Fibroblast of upper back skin (primary cell): Measurements from ENCODE around the gene NCAPH2.

ENCODE experiments used
- DNase-seq: peaks from one replicate; pipeline ENCODE4 v3.0.0-alpha.2; 2013

Gene NCAPH2

GRCh38 chr22:50550395-50550794 is 42.4 kb downstream of the NCAPH2 start:
- no peak for DNase-seq

DNA sequence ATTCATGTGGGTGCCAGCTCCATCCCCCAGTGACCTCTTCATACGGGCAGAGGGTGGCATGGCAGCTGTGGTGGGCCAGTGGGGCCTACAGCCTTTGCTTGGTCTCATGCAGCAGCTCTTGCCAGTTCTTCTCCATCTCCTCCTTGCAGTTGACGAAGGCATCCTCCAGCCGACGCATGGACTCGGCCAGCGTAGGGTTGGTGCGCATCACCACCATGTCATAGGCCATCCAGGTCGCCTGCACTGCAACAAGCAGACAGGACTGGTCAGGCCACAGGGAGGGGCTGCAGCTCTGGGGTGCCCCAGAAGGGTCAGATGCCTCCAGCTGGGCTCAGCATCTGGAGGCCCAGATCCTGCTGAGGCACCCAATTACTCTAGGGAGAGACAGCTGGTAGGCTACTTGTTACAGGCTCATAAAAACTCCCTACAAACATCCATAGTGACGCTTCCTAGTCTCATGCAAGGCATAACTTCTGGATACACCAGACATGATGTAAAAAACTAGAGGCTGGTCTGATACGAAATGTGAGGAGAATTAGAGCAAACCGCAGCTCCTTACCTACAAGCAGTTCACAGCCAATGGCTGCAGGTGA is 43.2 kb downstream of the NCAPH2 start:
- no peak for DNase-seq

DNA sequence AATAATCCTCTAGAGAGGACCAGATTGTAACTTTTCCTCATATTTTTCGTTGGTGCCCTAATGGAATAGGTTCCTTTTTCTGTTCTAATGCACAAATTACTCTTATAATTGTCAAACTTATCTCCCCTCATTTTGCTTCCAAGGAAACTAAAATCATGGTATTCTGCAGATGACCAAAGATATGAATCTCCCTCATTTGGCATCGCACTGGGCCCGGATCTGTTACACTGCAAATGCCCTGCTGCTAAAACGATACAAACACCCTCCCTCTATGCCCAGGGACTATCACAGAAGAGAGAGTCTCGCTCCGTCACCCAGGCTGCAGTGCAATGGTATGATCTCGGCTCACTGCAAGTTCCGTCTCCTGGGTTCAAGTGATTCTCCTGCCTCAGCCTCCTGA is 45.3 kb downstream of the NCAPH2 start:
- DNase-seq, result no peak

DNA sequence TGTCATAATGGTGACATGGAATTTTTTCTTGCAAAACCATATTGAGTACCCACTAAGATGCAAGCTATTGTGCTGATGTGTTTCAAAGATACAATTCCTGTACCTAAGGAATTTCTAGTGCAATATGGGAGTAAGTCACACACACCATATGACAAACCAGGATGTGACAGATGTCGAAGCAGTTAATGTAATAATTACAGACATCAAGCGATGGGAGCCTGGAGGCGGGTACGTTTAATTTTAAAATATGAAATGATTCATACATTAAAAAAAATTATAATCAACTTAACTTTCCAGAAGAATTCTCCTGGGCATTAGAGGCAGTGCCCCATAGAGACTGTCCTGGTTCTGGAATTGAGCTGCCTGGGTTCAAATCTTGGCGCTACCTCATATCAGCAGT is 48.7 kb downstream of the NCAPH2 start:
- DNase-seq, result no peak

GRCh38 chr22:50560034-50560433 is 52.0 kb downstream of the NCAPH2 start:
- no peak for DNase-seq

DNA sequence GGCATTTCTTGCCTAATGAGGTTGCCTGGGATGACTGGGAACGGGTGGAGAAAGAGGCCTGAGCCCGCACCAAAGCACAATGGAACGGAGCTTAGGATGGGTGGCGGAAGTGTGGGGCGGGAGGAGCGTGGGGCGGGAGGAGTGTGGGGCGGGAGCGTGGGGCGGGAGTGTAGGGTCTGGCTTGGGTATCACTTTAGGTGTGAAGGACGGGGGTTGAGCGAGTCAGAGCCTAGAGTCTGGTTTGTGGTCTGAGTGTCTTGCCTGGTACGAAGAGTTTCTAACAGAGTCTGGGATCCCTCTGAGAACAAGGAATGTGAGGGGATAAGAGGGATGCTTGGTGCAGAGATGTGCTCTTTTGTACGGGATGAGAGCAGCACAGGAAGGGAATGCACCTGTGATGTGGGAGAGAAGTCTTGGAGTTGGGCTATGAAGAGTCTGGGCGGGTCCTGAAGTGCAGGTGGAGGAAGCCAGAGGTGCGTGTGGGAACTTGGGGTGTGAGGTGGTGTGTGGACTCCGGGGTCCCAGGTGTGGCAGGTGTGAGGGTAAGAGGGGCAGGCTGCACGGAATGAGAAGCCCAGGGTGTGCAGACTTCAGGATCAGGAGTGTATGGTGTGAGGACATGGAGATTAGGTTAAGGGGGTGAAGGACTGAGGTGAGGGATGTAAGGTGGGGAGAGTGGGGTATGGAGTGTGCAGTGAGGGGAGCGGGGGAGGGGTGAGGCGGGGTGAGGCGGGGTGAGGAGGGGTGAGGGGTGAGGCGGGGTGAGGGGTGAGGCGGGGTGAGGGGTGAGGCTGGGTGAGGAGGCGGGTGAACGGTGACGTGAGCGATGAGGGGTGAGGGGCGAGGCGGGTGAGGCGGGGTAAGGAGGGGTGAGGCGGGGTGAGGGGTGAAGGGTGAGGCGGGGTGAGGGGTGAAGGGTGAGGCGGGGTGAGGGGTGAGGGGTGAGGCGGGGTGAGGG is 53.7 kb downstream of the NCAPH2 start:
- DNase-seq, result no peak

DNA sequence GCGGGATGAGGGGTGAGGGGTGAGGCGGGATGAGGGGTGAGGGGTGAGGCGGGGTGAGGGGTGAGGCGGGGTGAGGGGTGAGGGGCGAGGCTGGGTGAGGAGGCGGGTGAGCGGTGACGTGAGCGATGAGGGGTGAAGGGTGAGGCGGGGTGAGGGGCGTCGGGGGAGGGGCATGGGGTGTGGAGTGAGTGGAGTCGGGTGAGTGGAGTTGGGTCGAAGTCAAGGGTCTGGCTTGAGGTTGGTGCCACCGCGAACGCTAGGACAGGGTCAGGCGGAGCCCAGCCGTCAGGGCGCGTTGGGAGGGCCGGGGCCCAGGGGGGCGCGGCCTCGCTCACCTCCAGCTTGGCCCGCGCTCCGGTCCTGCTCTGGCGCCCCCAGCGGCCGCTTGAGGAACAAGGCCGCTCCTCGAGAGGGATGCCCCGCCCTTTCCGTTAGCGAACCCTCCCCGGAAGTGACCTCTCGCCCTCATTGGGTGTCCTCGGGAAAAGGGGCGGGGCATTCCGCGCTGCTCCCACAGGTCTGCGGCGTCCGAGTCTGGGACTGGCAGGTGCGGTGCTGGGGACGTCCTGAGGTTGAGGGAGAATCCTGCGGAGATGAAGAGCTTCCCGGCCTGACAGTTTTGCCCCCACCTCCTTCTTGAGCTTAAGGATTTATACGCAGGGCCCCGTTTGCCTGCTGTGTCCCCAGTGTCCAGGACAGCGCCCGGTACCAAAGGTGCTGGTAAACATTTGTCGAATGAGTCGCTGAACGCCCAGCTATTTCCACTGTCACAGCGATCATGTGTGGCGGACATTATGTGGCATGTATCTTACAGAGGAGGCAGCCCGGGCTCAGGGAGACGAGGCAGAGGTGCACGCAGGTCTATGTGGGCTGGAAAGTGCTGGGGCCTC is 54.7 kb downstream of the NCAPH2 start, which contains the start of gene SYCE3:
Gene SYCE3 (minus strand): TSS at position 397 of the 890 bp plus-strand sequence. CDS start 6,514 bp downstream, outside the sequence.
- peak; percentile 91 for DNase-seq

DNA sequence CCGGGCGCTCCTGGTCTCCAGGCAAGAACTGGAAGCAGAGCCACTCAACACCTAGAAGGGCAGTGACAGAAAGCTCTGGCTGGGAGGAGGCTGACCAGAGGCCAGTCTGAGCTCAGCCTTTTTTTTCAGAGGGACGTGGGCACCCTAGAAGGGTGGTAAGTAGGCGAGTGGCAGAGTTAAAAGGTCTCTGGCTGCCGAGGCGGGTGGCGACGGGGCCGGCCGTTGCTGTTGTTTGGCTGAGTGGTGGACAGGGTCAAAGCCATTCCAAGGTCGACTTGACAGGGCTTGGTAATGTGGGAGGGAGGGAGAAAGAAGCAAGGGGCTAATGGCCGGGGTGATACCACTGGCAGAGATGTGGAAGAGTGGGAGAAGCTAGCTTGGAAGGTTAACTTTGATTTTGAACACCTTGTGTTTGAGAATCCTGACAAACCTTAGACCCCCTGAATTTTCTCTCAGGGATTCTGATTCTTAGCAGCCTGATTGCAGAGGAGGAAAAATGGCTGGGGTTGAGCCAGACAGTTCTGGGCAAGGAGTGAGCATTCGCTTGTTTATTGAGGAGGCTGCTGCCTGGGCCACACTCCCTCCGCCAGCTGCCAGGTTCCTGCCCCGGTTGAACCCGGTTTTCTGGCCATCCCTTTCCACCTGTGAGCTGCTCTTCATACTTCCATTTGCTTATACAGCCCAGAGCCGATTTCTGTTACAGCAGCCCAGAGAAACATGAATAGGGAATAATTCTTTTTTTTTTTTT is 55.6 kb downstream of the NCAPH2 start:
- no peak for DNase-seq

DNA sequence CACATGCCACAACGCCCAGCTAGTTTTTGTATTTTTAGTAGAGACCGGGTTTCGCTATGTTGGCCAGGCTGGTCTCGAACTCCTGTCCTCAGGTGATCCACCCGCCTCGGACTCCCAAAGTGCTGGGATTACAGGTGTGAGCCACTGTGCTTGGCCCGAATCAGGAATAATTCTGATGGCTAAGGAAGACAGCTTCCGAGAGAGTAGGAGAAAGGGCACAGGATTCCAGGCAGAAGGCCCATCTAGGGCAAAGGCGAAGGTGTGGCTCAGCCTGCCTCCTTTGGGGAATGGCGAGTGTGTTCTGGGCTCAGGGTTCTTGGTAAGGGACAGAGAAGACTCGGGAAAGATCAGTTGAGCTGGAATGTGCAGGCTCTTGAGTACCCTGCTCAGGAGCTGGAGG is 56.3 kb downstream of the NCAPH2 start:
- DNase-seq, result no peak

- no peak for DNase-seq
Measured at GRCh38 chr22:50567721-50568252, 59.8 kb downstream of the NCAPH2 start.

GRCh38 chr22:50568626-50569025 is 60.6 kb downstream of the NCAPH2 start:
- no peak for DNase-seq

DNA sequence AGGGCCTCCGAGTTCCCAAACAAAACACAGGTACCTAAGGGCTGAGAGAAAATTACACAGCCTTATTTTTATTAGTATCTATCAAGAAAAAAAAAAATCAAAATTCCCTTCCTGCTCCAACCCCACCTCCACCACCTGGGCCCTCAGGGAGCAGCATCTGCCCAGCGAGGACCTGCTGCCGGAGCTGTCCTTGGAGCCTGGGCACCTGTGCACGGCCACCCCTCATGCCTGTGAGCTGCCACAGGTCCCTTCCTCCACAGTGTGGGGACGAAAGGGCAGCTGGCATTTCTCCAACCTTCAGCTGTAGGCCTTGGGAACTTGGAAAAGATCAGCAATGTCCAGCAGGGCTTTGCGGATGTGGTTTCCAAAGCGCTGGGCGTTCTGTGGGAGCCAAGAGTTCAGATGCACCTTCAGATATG is 61.0 kb downstream of the NCAPH2 start:
- DNase-seq, result no peak

GRCh38 chr22:50569896-50570535 is 62.0 kb downstream of the NCAPH2 start:
- DNase-seq, result no peak

- DNase-seq, result no peak
Measured at GRCh38 chr22:50570861-50571260, 62.8 kb downstream of the NCAPH2 start.

GRCh38 chr22:50571264-50572175 is 63.5 kb downstream of the NCAPH2 start:
- no peak for DNase-seq

DNA sequence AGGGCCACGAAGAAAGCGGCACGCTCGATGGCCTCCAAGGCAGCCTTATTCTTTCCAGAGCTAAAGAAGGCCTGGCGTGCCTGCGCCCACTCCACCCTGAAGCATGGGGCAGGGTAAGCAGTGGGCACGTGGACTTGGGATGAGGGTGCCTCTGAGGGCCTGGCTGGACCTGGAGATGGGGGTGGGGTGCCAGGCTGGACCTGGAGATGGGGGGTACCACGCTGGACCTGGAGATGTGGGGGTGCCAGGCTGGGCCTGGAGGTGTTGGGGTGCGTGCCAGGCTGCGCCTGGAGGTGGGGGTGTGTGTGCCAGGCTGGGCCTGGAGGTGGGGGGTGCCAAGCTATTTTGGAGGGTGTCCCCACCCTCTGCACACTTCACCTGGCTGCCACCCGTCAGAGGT is 64.9 kb downstream of the NCAPH2 start:
- no peak for DNase-seq

- DNase-seq, result no peak
Measured at GRCh38 chr22:50573491-50574382, 65.7 kb downstream of the NCAPH2 start.

DNA sequence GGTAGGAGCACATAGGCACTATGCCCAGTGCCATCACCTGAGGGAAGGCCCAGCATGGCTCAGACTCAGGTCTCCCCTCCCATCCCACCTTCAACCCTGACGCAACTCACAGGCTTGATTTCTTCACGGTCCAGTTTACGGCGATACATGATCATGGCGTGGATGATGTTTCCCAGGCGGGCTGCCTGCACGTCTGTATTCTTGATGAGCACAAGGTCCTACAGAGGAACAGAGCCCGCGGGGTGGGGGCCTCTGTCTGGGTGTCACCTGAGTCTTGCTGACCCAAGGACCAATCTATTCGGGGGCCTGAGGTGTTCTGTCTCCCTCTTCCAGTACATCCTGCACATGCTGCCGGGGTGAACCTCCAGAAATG is 66.3 kb downstream of the NCAPH2 start:
- DNase-seq, result no peak
